NCI-H1417 (cell line): ENCODE data around the gene DNAH9.

Experiments
- DNase-seq, 3 experiments: peaks; one replicate each; lab custom pipeline; 2025; lab: John Stamatoyannopoulos, UW

DNAH9 gene

DNA sequence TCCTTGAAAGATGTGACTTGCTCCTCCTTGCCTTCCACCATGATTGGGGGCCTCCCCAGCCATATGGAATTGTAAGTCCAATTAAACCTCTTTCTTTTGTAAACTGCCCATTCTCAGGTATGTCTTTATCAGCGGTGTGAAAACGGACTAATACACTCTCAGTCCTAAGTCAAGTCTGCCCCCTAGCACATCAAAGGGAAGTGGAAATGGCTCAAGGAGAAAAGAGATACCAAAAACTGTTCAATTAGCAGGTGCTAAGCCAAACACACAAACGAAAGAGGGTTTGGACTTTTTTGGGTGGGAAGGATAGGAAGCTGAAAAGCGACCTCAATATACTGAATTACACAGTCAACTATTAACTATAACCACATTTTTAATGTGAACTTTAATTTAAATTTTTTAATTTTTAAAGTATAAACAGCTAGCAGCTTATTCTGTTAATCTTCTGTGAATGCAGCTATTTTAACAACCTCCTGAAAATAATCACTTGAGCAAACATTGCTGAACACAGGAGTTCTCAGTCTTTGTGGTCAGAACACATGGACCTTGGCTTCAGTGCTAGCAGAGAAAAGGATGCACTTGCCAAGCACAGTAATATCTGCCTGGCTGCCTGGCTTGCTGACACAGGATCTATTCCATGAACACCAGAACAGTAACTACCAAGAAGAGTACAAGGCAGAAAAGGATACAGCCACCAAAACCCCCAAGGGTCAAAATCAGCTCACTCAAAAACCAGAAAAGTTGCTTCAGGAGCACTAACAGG, 388.1 kb downstream of the DNAH9 start:
- DNase-seq = no peak

DNA sequence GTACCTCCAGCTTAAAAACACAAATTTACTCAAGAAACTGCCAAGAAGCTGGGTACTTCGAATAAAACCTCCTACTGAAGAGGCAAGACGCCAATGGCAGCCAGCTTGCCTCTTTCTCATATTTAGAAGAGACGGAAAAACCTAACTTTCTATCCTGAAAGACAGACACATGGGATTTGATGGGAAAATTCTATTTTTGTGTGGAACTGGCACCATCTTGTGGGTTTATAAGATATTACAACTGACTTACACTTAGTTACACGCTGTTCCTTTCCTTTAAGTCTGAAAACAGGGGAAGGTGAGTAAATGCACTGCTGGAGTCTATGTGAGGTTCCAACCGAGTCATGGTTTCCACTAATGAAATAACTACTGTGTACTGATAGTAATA, 388.7 kb downstream of the DNAH9 start:
- peak in 2 of 3 experiments; percentile 0 to 25 for DNase-seq

DNA sequence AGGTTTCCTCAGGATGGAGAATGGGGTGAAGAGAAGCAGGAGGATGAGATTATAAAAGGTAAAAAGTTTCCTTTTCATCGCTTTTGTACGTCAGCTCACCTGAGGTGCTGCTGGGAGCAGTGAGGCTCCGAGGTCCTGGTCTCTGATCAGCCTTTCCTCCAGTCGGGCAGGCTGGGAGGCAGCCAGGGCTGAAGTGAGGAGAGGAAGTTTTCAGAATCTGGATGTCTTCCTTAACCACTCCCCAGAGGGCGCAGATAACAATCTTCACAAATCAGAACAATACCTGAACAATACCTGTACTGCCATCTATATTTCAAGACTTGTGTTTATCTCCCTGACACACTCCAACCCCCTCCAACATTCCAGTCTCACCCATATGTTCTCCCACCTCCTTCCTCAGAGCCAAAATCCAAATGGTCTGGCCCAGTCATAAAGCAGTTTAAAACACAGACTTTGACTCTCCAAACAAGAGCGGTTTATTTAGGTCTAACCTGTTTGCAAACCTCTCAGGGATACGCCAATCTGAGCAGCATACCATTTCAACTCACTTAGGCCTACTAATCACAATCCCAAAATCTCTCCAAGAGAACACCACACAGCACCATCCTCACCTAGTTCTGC, 392.2 kb downstream of the DNAH9 start:
- no peak for DNase-seq

DNA sequence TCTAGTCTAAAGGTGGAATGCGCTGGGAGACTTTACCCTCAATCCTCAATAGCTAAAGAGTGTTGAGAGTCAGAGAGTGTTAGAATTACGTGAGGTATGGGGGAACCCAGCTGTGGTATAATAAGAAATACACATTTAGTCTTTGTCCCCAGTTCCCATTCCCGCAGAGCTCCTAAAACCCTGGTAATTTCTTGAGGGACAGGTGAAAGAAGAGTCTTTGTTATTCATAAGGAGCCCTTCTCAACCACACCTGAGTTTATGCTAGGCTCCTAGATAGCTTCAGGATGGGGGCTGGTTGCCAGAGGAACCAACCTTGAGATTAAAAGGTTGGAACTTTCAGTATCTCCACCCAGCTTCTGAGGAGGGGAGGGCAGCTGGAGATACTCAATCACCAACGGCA, 393.2 kb downstream of the DNAH9 start:
- DNase-seq = no peak

DNA sequence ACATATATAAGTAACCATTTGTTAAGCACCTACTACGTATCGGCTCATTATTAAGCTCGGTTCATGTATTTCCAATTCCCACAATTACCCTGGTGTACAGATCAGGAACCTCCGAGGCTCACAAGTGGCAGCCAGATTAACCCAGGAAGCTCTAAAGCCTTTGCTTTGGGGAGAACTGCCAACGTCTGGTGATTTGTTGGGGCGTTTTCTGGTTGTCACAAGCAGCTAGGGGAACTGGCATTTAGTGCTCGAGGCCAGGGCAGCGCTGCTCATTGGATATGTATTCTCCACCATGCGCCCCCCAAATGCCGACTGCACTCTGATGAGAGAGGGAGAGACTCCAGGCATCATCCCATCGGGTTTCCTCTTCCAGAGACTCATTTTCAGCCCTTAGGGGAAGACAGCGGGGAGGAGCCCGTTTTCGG, 398.5 kb downstream of the DNAH9 start:
- peak in 1 of 3 experiments; percentile 75 for DNase-seq

DNA sequence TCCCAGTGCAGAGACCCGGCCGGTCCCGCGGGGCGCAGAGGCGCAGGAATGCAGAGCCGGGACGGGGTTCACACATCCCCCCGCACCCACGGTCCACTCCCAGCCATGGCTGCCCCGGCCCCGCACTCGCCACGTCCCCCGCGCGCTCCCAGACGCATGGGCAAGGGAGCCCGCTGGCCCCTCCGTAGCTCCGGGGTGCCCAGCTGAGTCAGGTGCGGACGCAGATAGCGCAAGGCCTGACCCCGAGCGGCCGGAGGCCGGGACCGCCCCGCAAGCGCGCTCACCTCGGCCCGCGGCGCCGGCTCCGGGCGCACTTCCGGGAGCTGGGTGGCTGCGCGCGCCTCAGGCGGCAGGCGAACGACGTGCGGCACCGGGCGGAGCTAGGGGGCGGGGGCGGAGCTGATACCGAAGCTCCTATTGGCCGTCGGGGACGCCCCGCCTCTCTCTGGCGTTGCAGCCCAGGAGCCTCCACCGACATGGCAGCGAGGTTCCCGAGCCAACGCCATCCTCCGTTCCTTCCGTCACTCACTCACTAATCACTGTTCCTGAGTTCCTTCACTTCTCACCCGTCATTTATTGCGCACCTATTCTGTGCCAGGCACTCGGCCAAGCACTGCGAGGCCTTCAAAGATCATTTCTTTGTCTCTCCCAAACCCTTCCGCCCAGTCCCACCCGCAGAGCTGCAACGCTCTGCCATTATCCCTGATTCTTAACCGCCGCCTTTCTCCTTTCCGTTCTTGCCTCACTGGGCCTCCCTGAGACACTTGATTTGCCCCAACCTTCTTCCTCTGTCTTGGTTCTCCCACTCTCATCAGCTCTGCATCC, 399.1 kb downstream of the DNAH9 start, which contains the start of gene ZNF18:
Gene ZNF18 (minus strand): TSS at position 329 of the 825 bp plus-strand sequence. CDS start 4,646 bp downstream, outside the sequence.
- DNase-seq = peak; percentile 82 to 91 (median 89)

DNA sequence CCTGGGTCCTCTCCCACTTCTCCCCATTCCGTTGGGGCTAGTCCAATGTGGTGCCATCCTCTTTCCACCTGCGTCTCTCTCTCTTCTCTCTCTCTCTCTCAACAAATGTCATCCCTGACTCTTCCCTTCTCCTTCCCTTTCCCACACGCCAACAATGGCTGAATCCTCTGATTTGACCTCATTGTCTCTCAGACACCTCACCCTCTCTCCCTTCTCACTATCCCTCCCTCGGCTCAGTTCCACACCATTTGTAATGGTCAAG, 399.6 kb downstream of the DNAH9 start:
- DNase-seq = no peak

DNA sequence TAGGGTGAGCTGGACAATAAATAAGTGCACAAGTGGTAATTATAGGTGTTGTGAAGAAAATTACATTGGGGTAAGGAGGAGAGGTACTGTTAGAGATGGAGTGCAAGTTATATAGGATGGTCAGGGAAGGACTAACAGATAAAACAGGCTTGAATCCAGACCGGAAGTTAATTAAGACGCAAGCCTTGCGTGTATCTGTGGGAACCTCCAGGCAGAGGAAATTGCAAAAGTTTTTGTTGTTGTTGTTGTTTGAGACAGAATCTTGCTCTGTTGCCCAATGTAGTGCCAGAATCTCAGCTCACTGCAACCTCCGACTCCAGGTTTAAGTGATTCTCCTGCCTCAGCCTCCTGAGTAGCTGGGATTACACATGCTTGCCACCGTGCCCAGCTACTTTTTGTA, 401.4 kb downstream of the DNAH9 start:
- no peak for DNase-seq

DNA sequence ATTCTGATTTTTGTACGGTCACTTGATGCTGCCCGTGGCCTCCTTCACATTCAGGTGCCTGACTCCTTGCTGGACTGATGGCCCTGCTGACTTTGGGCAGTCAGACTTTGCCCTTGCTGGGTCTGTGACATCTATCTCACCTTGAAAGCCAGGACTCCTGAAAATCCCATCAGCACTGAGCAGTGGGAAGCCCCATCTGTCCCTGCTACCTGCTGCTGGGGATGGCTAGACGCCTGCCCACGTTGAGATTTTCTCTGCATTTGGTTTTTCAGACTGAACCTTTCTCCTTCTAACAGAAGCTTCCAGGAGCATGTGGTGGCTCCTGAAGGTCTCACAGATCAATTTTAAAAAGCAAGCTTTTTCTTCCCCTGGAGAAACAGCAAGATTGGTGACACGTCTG, 409.2 kb downstream of the DNAH9 start:
- DNase-seq = no peak
